T-helper 1 cell treated with Interleukin-12 subunit alpha and Interleukin-12 subunit beta and Interleukin-4 antibody, amounts not matched to agents 30 ng/mL and 1 ng/mL, for 36 hours (primary cell): ENCODE data around the gene JARID2. TPM values are rescaled to one million over a fixed set of nuclear protein-coding genes. Genes with fewer than 3 reads are reported as not detected.

Experiments
- intact Hi-C: fragments of 100-400 bp; cut with micrococcal nuclease; formaldehyde crosslinking; loops from one replicate; pipeline ENCODE4 v1.15.1; 2024
- total RNA-seq: library from RNA; stranded (reverse); gene quantifications from 2 replicates; pipeline ENCODE4 v1.2.3, GENCODE V29; 2022

JARID2 gene
- total RNA-seq, 1 donor from 2014 or later = 40.3 TPM

- intact Hi-C loops = no loop called here
Observed at GRCh38 chr6:15498640-15499039, 252.8 kb downstream of the JARID2 start.

GRCh38 chr6:15499125-15499524 is 253.3 kb downstream of the JARID2 start:
- intact Hi-C loops = no loop called here

- intact Hi-C loops = no loop called here
Observed at GRCh38 chr6:15499591-15499990, 253.7 kb downstream of the JARID2 start.

- intact Hi-C loops = no loop called here
Observed at GRCh38 chr6:15500078-15500740, 254.3 kb downstream of the JARID2 start.

- intact Hi-C loops = no loop called here
Observed at GRCh38 chr6:15500901-15501825, 255.3 kb downstream of the JARID2 start.

GRCh38 chr6:15501826-15502445 is 256.1 kb downstream of the JARID2 start:
- intact Hi-C loops = no loop called here

GRCh38 chr6:15502446-15503345 is 256.8 kb downstream of the JARID2 start:
- intact Hi-C loops = no loop called here

- intact Hi-C loops = no loop called here
Observed at GRCh38 chr6:15503346-15503680, 257.4 kb downstream of the JARID2 start.

GRCh38 chr6:15504040-15504495 is 258.2 kb downstream of the JARID2 start:
- intact Hi-C loops = no loop called here

GRCh38 chr6:15504581-15505350 is 258.9 kb downstream of the JARID2 start:
- intact Hi-C loops = no loop called here

GRCh38 chr6:15505463-15505918 is 259.6 kb downstream of the JARID2 start:
- intact Hi-C loops = no loop called here

- intact Hi-C loops = no loop called here
Observed at GRCh38 chr6:15506066-15506465, 260.2 kb downstream of the JARID2 start.

GRCh38 chr6:15507221-15507620 is 261.4 kb downstream of the JARID2 start:
- intact Hi-C loops = no loop called here

GRCh38 chr6:15507746-15508145 is 261.9 kb downstream of the JARID2 start:
- intact Hi-C loops = no loop called here

- intact Hi-C loops = no loop called here
Observed at GRCh38 chr6:15508441-15508871, 262.6 kb downstream of the JARID2 start.

GRCh38 chr6:15508931-15509330 is 263.1 kb downstream of the JARID2 start:
- intact Hi-C loops = no loop called here

GRCh38 chr6:15509335-15509933 is 263.6 kb downstream of the JARID2 start:
- intact Hi-C loops = no loop called here

- intact Hi-C loops = no loop called here
Observed at GRCh38 chr6:15510121-15510520, 264.3 kb downstream of the JARID2 start.

GRCh38 chr6:15510536-15511247 is 264.8 kb downstream of the JARID2 start:
- intact Hi-C loops = no loop called here
